Nephron (organoid): Measurements from ENCODE around the gene GPR65.

ENCODE experiments used
- H3K27ac Mint-ChIP-seq, 3 experiments: 2 replicates each; pipeline ENCODE4 v1.8.0; 2020; ENCODE audit warnings: mixed read lengths in 3 of 3, mild to moderate bottlenecking in 2 of 3, moderate library complexity in 1 of 3
- H3K27me3 Mint-ChIP-seq: 2 replicates; pipeline ENCODE4 v1.8.0; 2021; ENCODE audit warnings: low read depth, mild to moderate bottlenecking, moderate library complexity, mixed read lengths
- H3K36me3 Mint-ChIP-seq: 2 replicates; pipeline ENCODE4 v1.8.0; 2020; ENCODE audit warnings: low read depth, mixed read lengths
- H3K4me1 Mint-ChIP-seq: 2 replicates; pipeline ENCODE4 v1.8.0; 2020; ENCODE audit warnings: mixed read lengths
- H3K4me3 Mint-ChIP-seq, 3 experiments: 2 replicates each; pipeline ENCODE4 v1.8.0; 2020; ENCODE audit warnings: mild to moderate bottlenecking in 3 of 3, mixed read lengths in 3 of 3, moderate library complexity in 2 of 3
- H3K9me3 Mint-ChIP-seq: 2 replicates; pipeline ENCODE4 v1.8.0; 2020; ENCODE audit warnings: mixed read lengths
- TF ChIP-seq, protein P1 (sequence below), 3 experiments: fragments of 200-600 bp; sonication (generic); IDR thresholded peaks; one replicate each; pipeline ENCODE4 v1.5.0; 2021; ENCODE audit warnings: antibody characterized with exemption in 3 of 3; ENCODE audit not compliant: unreplicated experiment in 3 of 3

The GPR65 gene

DNA sequence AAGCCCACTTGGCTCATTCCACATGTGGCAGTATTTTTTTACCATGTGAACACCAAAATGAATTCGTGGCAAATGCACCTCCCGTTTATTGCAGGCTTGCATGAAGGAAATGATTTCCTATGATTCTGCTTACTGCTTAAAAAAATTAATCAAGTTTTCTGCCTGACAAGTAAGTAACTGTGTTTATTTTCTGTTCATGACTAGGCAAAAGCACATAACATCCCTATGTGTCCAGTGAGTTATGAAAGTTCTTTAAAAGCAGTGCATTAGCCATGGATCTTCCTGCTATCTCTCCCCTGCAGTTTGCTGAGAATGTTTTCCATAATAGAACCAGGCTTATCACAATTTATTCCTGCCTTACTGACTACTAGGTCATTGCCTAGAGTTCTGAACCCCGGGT, 20.4 kb downstream of the GPR65 start:
- Mint-ChIP-seq H3K4me1 (no peaks in the 10 kb centered on the region), H3K4me3 (no peak overlapping the region), H3K27me3 (no peaks in the 10 kb centered on the region), H3K36me3 (no peaks in the 10 kb centered on the region), H3K27ac (peak overlapping the region in 1 of 3 experiments; percentile 8), H3K9me3 (no peaks in the 10 kb centered on the region)
- TF ChIP-seq, protein P1, sequence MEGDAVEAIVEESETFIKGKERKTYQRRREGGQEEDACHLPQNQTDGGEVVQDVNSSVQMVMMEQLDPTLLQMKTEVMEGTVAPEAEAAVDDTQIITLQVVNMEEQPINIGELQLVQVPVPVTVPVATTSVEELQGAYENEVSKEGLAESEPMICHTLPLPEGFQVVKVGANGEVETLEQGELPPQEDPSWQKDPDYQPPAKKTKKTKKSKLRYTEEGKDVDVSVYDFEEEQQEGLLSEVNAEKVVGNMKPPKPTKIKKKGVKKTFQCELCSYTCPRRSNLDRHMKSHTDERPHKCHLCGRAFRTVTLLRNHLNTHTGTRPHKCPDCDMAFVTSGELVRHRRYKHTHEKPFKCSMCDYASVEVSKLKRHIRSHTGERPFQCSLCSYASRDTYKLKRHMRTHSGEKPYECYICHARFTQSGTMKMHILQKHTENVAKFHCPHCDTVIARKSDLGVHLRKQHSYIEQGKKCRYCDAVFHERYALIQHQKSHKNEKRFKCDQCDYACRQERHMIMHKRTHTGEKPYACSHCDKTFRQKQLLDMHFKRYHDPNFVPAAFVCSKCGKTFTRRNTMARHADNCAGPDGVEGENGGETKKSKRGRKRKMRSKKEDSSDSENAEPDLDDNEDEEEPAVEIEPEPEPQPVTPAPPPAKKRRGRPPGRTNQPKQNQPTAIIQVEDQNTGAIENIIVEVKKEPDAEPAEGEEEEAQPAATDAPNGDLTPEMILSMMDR (IDR thresholded peaks at IDR 0.05; ENCODE audit: unreplicated experiment in 3 of 3), result no peak

DNA sequence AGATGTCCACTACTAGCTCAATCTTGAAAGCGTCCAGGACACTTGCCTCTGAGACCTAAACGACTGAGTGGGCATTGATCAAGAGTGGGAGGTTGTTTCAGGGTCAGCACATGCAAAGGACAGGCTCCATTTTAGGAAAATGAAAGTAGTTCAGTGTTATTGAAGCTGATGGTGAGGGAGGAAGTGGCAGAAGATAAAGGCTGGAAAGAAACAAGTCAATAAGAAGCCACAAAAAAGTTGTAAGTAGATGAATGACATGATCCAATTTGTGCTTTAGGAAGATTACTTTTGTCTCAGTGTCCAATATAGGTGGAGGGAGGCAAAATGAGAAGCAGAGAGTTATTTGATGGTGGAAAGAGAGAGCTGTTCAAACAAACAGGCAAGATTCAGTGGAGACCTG, 22.0 kb downstream of the GPR65 start:
- Mint-ChIP-seq H3K4me1 (no peaks in the 10 kb centered on the region), H3K27ac (no peak overlapping the region), H3K9me3 (no peaks in the 10 kb centered on the region), H3K36me3 (no peaks in the 10 kb centered on the region), H3K4me3 (no peak overlapping the region), H3K27me3 (no peaks in the 10 kb centered on the region)
- TF ChIP-seq, protein P1 (IDR thresholded peaks at IDR 0.05; ENCODE audit: unreplicated experiment in 3 of 3), result no peak

DNA sequence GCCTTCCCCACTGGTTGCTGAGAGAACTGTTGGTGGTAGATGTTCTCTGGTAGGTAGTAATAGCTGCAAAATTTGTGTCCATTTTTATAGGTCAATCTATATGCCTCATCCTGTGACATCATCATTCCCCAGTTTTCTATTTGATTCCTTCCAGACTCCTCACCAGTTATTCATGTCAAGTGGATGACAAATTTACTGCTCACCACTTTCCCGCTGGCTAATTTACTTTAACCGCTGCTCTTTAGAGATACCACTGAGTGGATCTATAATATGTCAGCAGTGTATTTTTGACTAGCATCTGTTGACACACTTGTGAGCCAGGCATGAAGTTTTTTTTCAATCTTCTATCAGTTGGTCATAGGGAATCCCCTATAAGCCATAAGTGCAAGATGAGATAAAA, 24.6 kb downstream of the GPR65 start:
- H3K9me3 Mint-ChIP-seq, result no peaks in the 10 kb centered on the region

DNA sequence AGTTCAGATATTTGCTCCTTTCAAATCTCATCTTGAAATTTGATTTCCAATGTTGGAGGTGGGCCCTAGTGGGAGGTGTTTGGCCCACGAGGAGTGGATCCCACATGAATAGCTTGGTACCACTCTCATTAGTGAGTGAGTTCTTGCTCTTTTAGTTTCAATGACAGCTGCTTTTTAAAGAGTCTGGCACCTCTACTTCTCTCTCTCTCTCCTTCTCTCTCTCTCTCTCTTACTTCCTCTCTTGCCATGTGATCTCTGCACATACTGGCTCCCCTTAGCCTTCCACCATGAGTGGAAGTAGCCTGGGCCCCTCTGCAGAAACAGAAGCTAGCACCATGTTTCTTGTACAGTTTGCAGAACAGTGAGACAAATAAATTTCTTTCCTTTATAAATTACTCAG, 25.1 kb downstream of the GPR65 start:
- no peaks in the 10 kb centered on the region for H3K36me3 Mint-ChIP-seq
- H3K4me3 Mint-ChIP-seq, result no peak overlapping the region
- H3K27me3 Mint-ChIP-seq, result no peaks in the 10 kb centered on the region
- H3K4me1 Mint-ChIP-seq, result no peaks in the 10 kb centered on the region
- H3K9me3 Mint-ChIP-seq, result no peaks in the 10 kb centered on the region
- no peak overlapping the region for H3K27ac Mint-ChIP-seq
- TF ChIP-seq, protein P1 (IDR thresholded peaks at IDR 0.05; ENCODE audit: unreplicated experiment in 3 of 3), result no peak

More for the DNA sequence above, 24.6 kb downstream of the GPR65 start:
- no peaks in the 10 kb centered on the region for H3K36me3 Mint-ChIP-seq
- no peaks in the 10 kb centered on the region for H3K27me3 Mint-ChIP-seq
- H3K27ac Mint-ChIP-seq, result no peak overlapping the region
- H3K4me1 Mint-ChIP-seq, result no peaks in the 10 kb centered on the region
- TF ChIP-seq, protein P1 (IDR thresholded peaks at IDR 0.05; ENCODE audit: unreplicated experiment in 3 of 3), result no peak
- no peak overlapping the region for H3K4me3 Mint-ChIP-seq

DNA sequence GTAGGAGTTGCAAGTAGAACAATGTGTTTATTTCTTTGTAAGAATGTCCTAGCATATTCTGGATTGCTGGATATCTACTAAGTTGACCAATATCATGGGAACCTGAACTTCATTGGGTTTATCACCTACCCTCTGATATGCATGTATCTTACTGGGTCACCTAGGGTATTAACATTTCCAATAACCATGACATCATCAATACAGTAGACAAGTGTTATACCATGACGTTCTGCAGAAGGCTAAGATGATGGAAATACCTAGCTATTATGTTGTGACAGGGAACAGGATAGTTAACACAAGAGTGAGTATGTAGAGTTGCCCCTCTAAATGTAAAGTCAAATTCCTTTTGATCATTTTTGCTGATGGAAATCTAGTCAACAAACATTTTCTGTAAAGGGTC, 26.0 kb downstream of the GPR65 start:
- TF ChIP-seq, protein P1 (IDR thresholded peaks at IDR 0.05; ENCODE audit: unreplicated experiment in 3 of 3), result no peak
- Mint-ChIP-seq H3K36me3 (no peaks in the 10 kb centered on the region), H3K4me3 (no peak overlapping the region), H3K9me3 (no peaks in the 10 kb centered on the region), H3K27ac (no peak overlapping the region), H3K27me3 (no peaks in the 10 kb centered on the region), H3K4me1 (no peaks in the 10 kb centered on the region)

DNA sequence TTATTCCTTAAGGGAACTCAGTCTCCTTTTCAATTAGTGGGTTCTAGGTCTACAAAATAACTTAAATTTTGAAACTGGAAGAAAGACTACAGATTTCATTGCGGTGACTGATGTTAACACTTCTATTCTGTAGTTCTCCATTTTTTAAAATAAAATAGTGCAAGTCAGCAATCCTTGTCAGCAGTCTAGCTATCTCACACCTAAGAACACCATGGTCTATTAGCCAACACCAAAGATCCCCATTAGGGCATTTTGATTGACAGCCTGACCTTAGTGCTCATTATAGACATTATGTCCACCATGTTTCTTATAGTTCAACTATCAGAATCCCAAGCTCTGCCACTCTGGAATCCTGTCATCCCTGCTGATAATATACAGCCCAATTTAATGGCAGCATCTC, 27.4 kb downstream of the GPR65 start:
- Mint-ChIP-seq H3K27ac (no peak overlapping the region), H3K27me3 (peaks cover 4% of the 10 kb centered on the region), H3K4me1 (no peaks in the 10 kb centered on the region), H3K9me3 (no peaks in the 10 kb centered on the region), H3K4me3 (no peak overlapping the region), H3K36me3 (no peaks in the 10 kb centered on the region)
- TF ChIP-seq, protein P1 (IDR thresholded peaks at IDR 0.05; ENCODE audit: unreplicated experiment in 3 of 3), result no peak
